GM18517 (cell line): ENCODE results near the gene SLC5A1.
"Not testable (repeated sequence)": the region's sequence is repeated elsewhere in the genome, so short reads cannot be mapped to it uniquely, and the experiment has no call there.

Source experiments
- ATAC-seq: cut with Tn5 transposase; IDR thresholded peaks from one replicate; pipeline ENCODE4 v1.9.1; 2021; ENCODE audit warnings: mild to moderate bottlenecking, moderate library complexity; ENCODE audit not compliant: unreplicated experiment

SLC5A1 gene

GRCh38 chr22:32142600-32142999, 99.5 kb downstream of the SLC5A1 start:
- ATAC-seq: no peak

GRCh38 chr22:32144496-32145274, 101.6 kb downstream of the SLC5A1 start:
- ATAC-seq: no peak

GRCh38 chr22:32147128-32147527, 104.1 kb downstream of the SLC5A1 start:
- not testable (repeated sequence) for ATAC-seq

- not testable (repeated sequence) for ATAC-seq
Observed at GRCh38 chr22:32148372-32148771, 105.3 kb downstream of the SLC5A1 start.

- ATAC-seq: not testable (repeated sequence)
Observed at GRCh38 chr22:32150647-32151046, 107.6 kb downstream of the SLC5A1 start.

- not testable (repeated sequence) for ATAC-seq
Observed at GRCh38 chr22:32151641-32152040, 108.6 kb downstream of the SLC5A1 start.

- ATAC-seq: not testable (repeated sequence)
Observed at GRCh38 chr22:32154727-32155126, 111.7 kb downstream of the SLC5A1 start.

GRCh38 chr22:32157632-32158031, 114.6 kb downstream of the SLC5A1 start:
- ATAC-seq: not testable (repeated sequence)

- ATAC-seq: no peak
Observed at GRCh38 chr22:32158712-32159533, 115.9 kb downstream of the SLC5A1 start, which contains the start of gene C22orf42. TSS of gene C22orf42 (minus strand) at chr22:32159303. CDS start at chr22:32159215, 88 bp downstream.

GRCh38 chr22:32160411-32160810, 117.3 kb downstream of the SLC5A1 start:
- ATAC-seq: not testable (repeated sequence)
